ENCODE results near the gene IQSEC1.

IQSEC1 gene

GRCh38 chr3:12964711-12965612 is 108.3 kb downstream of the IQSEC1 start:
- H3K27me3 Mint-ChIP-seq (ENCODE audit: low read depth), result no peaks in the 10 kb centered on the region
- peaks cover 68% of the 10 kb centered on the region for H3K4me1 Mint-ChIP-seq (ENCODE audit: low read depth)
- H3K4me3 Mint-ChIP-seq, result peak overlapping the region; percentile 14
- H3K36me3 Mint-ChIP-seq (ENCODE audit: low read depth), result peaks cover 16% of the 10 kb centered on the region
- H3K27ac Mint-ChIP-seq, result peak overlapping the region; percentile 26
- no peaks in the 10 kb centered on the region for H3K9me3 Mint-ChIP-seq

DNA sequence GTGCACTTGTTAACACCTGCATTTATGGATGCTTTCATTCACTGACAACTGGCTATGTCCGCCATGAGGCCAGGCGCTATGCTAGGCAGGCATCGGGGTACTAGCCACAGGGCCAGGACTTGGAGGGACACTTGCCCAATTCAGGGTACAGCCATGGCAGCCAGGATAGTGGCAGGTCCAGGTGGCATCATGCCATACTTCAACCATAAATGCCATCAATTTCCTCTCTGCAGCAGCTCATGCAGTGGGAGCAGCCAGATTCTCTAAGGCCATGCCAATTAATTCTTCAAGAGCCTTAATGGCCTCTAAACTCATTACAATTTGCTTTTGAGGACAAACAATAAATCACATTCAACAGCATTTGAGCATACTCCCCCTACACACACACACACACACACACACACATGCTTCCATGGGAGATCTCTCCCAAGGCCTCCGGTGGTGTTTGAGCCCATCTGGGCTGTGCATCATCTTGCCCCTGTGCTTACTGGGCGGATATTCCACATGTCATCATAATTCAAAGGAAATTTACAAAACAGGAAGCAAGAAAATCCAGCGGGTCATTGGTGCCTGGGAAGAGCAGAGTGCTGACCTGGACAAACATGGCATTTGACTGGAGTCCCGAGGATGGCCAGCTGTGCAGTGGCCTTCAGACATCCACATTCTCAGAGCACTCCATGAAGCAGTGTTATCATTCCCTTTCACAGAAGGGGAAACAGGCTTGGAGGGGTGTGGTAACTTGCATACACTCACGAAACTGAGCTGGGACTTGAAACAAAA is 109.1 kb downstream of the IQSEC1 start:
- Mint-ChIP-seq H3K36me3 (ENCODE audit: low read depth) (peaks cover 14% of the 10 kb centered on the region), H3K4me3 (peak overlapping the region; percentile 23), H3K27me3 (ENCODE audit: low read depth) (no peaks in the 10 kb centered on the region), H3K27ac (peak overlapping the region; percentile 70), H3K9me3 (no peaks in the 10 kb centered on the region), H3K4me1 (ENCODE audit: low read depth) (peaks cover 69% of the 10 kb centered on the region)

- Mint-ChIP-seq H3K36me3 (ENCODE audit: low read depth) (peaks cover 15% of the 10 kb centered on the region), H3K4me3 (peak overlapping the region; percentile 39), H3K4me1 (ENCODE audit: low read depth) (peaks cover 69% of the 10 kb centered on the region), H3K9me3 (no peaks in the 10 kb centered on the region), H3K27ac (peak overlapping the region; percentile 70), H3K27me3 (ENCODE audit: low read depth) (no peaks in the 10 kb centered on the region)
Observed at GRCh38 chr3:12963231-12963896, 109.9 kb downstream of the IQSEC1 start.

- Mint-ChIP-seq H3K27ac (peak overlapping the region; percentile 36), H3K9me3 (no peaks in the 10 kb centered on the region), H3K36me3 (ENCODE audit: low read depth) (peaks cover 15% of the 10 kb centered on the region), H3K27me3 (ENCODE audit: low read depth) (no peaks in the 10 kb centered on the region), H3K4me3 (no peak overlapping the region), H3K4me1 (ENCODE audit: low read depth) (peaks cover 70% of the 10 kb centered on the region)
Observed at GRCh38 chr3:12962292-12962691, 110.9 kb downstream of the IQSEC1 start.

DNA sequence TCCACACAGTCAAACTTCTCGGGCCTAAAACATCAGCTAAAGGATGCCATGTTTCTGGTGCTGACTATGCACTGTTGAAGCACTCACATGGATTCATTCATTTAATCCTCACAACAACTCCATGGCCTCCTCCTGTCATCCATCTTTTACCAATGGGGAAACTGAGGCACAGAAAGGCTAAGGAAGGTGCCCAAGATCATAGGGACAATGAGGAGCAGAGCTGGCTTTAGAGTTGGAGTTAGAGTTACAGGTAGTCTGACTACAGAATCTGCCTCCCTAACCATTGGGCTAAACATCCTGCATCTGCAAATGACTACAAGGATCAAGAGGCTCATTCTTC is 111.6 kb downstream of the IQSEC1 start:
- Mint-ChIP-seq H3K36me3 (ENCODE audit: low read depth) (peaks cover 15% of the 10 kb centered on the region), H3K9me3 (no peaks in the 10 kb centered on the region), H3K27ac (no peak overlapping the region), H3K4me1 (ENCODE audit: low read depth) (peaks cover 70% of the 10 kb centered on the region), H3K27me3 (ENCODE audit: low read depth) (no peaks in the 10 kb centered on the region), H3K4me3 (no peak overlapping the region)

GRCh38 chr3:12961007-12961696 is 112.1 kb downstream of the IQSEC1 start:
- H3K4me3 Mint-ChIP-seq, result no peak overlapping the region
- no peaks in the 10 kb centered on the region for H3K9me3 Mint-ChIP-seq
- H3K27me3 Mint-ChIP-seq (ENCODE audit: low read depth), result no peaks in the 10 kb centered on the region
- peaks cover 67% of the 10 kb centered on the region for H3K4me1 Mint-ChIP-seq (ENCODE audit: low read depth)
- peaks cover 15% of the 10 kb centered on the region for H3K36me3 Mint-ChIP-seq (ENCODE audit: low read depth)
- H3K27ac Mint-ChIP-seq, result peak overlapping the region; percentile 18

GRCh38 chr3:12960497-12960896 is 112.7 kb downstream of the IQSEC1 start:
- Mint-ChIP-seq H3K27me3 (ENCODE audit: low read depth) (no peaks in the 10 kb centered on the region), H3K4me3 (no peak overlapping the region), H3K9me3 (no peaks in the 10 kb centered on the region), H3K4me1 (ENCODE audit: low read depth) (peaks cover 64% of the 10 kb centered on the region), H3K36me3 (ENCODE audit: low read depth) (peaks cover 14% of the 10 kb centered on the region), H3K27ac (no peak overlapping the region)

DNA sequence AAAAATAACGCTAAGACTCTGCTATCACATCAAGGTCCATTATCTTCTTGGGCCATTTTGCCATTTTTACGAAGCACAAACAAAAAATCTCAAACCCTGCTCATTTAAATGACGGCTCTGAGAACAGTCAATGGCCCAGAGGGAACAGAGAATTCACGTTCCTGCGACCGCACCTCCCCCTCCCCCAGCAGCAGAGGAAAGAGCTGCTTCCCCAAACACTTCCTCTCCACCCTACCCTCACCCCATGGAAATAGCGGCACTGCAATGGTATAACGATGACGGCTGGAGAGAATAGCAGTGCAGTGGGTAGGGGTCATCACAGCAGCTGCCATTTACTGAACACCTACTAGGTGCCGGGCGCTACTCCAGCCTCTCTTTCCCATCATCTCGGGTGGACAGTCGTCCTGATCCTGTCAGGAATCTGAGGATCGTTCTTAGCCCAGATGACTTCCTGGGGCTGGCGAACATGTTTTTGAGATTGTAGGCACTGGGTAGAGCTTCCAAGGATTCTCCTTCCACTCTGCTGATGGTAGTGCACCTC is 113.3 kb downstream of the IQSEC1 start:
- H3K9me3 Mint-ChIP-seq, result no peaks in the 10 kb centered on the region
- peaks cover 64% of the 10 kb centered on the region for H3K4me1 Mint-ChIP-seq (ENCODE audit: low read depth)
- no peaks in the 10 kb centered on the region for H3K27me3 Mint-ChIP-seq (ENCODE audit: low read depth)
- no peak overlapping the region for H3K27ac Mint-ChIP-seq
- no peak overlapping the region for H3K4me3 Mint-ChIP-seq
- peaks cover 12% of the 10 kb centered on the region for H3K36me3 Mint-ChIP-seq (ENCODE audit: low read depth)

DNA sequence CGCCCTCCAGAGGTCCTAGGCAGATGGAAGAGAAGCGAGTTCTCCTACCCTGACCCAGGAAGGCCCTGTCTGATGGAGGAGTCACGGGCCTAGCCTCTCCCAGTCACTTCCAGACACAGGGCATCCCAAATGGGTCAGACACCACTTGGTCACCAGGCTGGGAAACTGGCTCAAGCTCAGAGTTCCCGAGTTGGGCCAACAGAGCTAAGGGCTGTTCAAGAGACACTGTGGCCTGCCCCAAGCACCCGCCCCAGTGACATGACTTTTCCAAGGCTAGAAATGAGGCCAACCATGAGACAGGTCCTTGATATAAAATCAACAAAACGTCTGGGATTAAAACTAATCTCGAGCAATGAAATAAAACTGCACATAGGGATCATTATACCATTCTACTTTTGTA is 113.8 kb downstream of the IQSEC1 start:
- peaks cover 62% of the 10 kb centered on the region for H3K4me1 Mint-ChIP-seq (ENCODE audit: low read depth)
- H3K27me3 Mint-ChIP-seq (ENCODE audit: low read depth), result no peaks in the 10 kb centered on the region
- no peak overlapping the region for H3K4me3 Mint-ChIP-seq
- H3K9me3 Mint-ChIP-seq, result no peaks in the 10 kb centered on the region
- H3K27ac Mint-ChIP-seq, result no peak overlapping the region
- peaks cover 15% of the 10 kb centered on the region for H3K36me3 Mint-ChIP-seq (ENCODE audit: low read depth)

DNA sequence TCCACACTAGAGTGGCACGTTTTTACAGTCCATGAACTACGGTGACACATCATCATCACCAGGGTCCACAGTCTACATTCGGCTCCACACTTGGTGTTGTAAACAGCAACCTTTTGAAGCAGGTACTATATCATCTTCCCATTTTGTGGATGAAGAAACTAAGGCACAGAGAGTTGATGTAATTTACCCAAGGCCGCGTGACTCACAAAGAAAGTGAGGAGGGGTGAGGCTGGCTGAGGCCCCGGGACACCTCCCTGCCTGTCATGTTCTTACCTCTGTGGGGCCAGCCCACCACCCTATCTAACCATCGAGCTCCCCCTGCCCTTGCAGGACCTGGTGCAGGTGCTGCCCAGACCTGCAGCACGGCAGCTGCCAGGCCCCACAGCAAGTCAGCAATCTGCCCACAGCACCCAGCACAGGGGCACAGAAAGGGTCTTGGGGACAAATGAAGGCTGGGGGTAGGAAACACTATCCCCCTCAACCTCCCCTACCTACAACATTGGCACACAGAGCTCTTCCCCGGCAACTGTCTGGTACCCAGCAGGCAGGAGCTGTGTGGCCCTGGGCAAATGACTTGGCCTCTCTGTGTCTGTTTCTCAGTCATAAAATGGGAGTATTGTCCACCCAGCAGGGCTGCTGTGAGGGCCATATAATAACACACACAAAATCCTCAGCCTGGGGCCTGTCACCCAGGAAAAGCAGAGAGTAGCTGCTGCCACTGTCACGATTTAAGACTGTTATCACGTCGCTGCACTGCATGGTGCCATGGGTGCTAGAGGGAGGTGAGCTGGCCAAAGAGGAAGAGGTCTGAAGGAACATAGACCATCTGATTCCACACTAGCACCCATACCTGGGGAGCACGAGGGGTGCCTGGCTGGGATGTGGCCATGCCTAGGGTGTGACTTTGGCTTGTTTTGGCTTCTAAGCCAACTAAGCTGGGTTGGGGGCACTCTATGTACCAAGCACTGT is 115.1 kb downstream of the IQSEC1 start:
- H3K27ac Mint-ChIP-seq, result no peak overlapping the region
- no peak overlapping the region for H3K4me3 Mint-ChIP-seq
- H3K4me1 Mint-ChIP-seq (ENCODE audit: low read depth), result peaks cover 49% of the 10 kb centered on the region
- peaks cover 17% of the 10 kb centered on the region for H3K36me3 Mint-ChIP-seq (ENCODE audit: low read depth)
- H3K27me3 Mint-ChIP-seq (ENCODE audit: low read depth), result no peaks in the 10 kb centered on the region
- no peaks in the 10 kb centered on the region for H3K9me3 Mint-ChIP-seq

DNA sequence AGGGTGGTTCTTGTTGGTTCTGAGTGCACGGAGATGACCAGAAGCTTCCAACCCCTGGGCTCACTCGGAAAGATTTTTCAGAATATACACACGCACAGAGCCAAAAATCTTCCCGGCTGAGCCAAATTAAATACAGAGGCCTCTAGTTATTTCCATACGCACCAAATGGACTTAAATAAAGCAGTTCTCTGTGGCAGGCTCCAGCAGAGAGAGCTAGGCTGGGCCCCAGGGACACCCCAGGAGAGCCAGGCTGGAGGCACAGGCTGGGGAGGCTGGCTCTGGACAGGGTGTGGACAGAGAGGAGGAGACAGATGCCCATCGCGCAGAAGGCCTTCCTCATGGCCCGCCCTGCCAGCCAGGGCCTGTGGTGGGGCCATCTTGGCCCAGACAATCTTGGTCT is 115.9 kb downstream of the IQSEC1 start:
- no peaks in the 10 kb centered on the region for H3K9me3 Mint-ChIP-seq
- no peaks in the 10 kb centered on the region for H3K27me3 Mint-ChIP-seq (ENCODE audit: low read depth)
- H3K27ac Mint-ChIP-seq, result no peak overlapping the region
- H3K4me1 Mint-ChIP-seq (ENCODE audit: low read depth), result peaks cover 42% of the 10 kb centered on the region
- peaks cover 15% of the 10 kb centered on the region for H3K36me3 Mint-ChIP-seq (ENCODE audit: low read depth)
- H3K4me3 Mint-ChIP-seq, result no peak overlapping the region

- Mint-ChIP-seq H3K4me3 (no peak overlapping the region), H3K4me1 (ENCODE audit: low read depth) (peaks cover 36% of the 10 kb centered on the region), H3K27me3 (ENCODE audit: low read depth) (no peaks in the 10 kb centered on the region), H3K27ac (no peak overlapping the region), H3K9me3 (no peaks in the 10 kb centered on the region), H3K36me3 (ENCODE audit: low read depth) (peaks cover 12% of the 10 kb centered on the region)
Observed at GRCh38 chr3:12956316-12956660, 116.9 kb downstream of the IQSEC1 start.

GRCh38 chr3:12955651-12956315 is 117.4 kb downstream of the IQSEC1 start:
- Mint-ChIP-seq H3K9me3 (no peaks in the 10 kb centered on the region), H3K4me3 (no peak overlapping the region), H3K36me3 (ENCODE audit: low read depth) (peaks cover 12% of the 10 kb centered on the region), H3K4me1 (ENCODE audit: low read depth) (peaks cover 34% of the 10 kb centered on the region), H3K27ac (no peak overlapping the region), H3K27me3 (ENCODE audit: low read depth) (no peaks in the 10 kb centered on the region)
